GM12873 (cell line): ENCODE measurements around the gene UBE2J1.

Experiments
- CTCF ChIP-seq: IDR thresholded peaks from 2 replicates; pipeline ENCODE4 v1.5.1; 2012; ENCODE audit warnings: low read depth, mild to moderate bottlenecking, moderate library complexity, low read length, control low read depth; ENCODE audit not compliant: insufficient read depth; ENCODE audit errors: missing control alignments

UBE2J1 gene

GRCh38 chr6:89290401-89291155, 61.9 kb downstream of the UBE2J1 start:
- no peak for TF ChIP-seq CTCF

- TF ChIP-seq CTCF, result no peak
Observed at GRCh38 chr6:89289710-89290109, 62.8 kb downstream of the UBE2J1 start.

DNA sequence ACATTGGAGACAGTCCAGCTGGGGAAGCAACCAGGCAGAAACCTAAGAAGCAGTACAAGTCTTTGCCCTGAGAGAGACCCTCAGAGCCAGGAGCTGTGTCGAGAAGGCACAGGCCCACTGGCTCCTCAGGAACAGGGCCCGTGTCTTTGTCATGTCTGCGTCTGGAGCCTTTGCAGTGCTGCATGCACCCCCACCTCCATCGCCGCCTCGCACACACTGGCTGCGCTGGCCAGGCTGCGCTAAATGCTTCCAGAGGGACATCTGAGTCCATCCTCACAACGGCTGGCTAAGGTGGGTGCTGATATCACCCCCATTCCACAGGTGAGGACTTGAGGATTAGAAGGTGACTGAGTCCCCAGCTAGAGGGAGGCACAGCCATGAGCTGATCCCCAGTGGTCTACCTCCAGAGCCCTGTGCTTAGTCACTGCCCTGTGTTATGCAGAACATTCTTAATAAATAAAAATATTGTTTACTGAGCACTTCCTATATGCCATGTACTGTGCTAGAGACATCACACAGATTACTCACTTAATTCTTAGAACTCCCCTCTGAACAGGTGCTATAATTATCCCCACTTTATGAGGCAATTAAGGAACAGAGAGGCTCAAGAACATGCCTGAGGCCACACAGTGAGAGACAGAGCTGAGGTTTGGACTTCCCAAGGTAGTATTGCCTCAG, 65.0 kb downstream of the UBE2J1 start:
- no peak for TF ChIP-seq CTCF

- TF ChIP-seq CTCF, result no peak
Observed at GRCh38 chr6:89286516-89286915, 66.0 kb downstream of the UBE2J1 start.

DNA sequence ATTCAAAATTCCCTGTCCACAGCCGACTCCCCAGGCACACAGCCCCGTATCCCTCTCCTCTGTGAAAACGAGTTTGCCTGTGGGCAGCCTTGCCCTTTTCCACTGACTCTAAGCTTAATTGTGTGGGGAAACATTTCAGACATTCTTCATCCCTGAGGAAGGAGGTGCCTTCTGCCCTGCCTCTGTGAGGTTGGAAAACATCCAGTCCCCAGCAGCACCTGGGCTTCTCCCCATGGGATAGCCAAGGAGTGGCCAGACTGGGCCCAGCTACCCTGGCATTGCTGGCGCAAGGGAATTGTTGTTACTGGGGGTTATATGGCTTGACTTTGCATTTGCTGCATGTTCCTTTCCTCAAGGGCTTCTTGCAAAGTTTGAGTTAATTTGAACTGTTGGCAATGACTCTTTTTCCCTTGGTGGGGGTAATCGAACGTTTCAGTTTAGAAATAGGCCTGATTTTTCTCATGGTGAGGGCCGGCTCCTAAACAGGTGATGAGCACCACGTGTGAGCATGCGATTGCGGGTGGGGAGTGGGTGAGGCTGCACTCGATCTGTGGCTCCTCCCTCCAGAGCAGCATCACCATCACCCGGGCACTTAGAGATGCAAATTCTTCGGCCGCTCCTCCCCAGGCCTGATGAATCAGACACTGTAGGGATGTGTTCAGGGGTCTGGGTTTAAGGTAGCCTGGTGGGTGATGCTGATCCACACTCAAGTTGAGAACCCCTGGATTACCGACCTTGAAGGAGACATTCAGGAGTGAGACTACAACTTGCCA, 67.4 kb downstream of the UBE2J1 start:
- no peak for TF ChIP-seq CTCF

DNA sequence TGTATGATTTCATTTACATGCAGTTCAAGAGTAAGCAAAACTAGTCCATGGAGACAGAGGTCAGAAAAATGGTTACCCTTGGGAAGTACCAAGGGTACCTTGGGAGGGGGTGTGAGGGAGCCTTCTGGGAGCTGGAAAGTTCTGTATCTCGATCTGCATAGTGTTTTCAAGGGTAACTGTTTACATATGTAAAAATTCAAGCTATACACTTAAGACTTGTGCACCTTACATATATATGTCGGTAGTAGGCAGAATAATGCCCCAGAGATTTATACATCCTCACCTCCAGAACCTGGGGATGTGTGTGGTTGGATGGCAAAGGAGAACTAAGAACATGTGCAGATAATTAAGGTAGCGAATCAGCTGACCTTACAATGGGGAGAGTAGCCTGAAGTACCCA, 68.4 kb downstream of the UBE2J1 start:
- no peak for TF ChIP-seq CTCF

DNA sequence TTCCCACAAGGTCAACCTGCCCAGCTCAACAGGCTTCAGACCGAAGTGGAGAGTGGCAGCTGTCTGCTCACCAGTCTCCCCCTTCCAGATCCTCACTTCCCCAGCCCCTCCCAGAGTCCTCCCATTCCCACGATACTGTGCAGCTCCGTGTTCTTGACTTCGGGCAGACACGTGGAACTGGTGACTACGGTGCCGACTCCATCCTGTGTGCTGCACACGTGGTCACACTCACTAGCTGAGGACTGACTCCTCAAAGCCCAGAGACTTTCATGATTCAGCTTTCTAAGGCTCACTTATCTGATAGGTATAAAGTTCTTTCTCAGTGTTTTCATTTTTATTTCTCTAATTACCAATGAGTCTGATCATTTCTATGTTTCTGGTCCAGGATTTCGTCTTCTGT, 69.8 kb downstream of the UBE2J1 start:
- TF ChIP-seq CTCF, result no peak
